Esophagus muscularis mucosa (tissue), 4 donors: ENCODE measurements around the gene NEDD9.

Experiments used
- CTCF ChIP-seq, 3 experiments: fragments of 200-600 bp in 2 of 3; fragments of 450-650 bp in 1 of 3; sonication (generic) in 2 of 3; IDR thresholded peaks; one replicate each; pipeline ENCODE4 v1.5.1; 2017 to 2019; ENCODE audit warnings: antibody characterized with exemption in 3 of 3, mild to moderate bottlenecking in 2 of 3, moderate library complexity in 1 of 3
- EP300 ChIP-seq: sonication (generic); formaldehyde crosslinking; IDR thresholded peaks from one replicate; pipeline ENCODE4 v1.6.1; 2017; ENCODE audit warnings: antibody characterized with exemption
- POLR2A ChIP-seq: fragments of 450-650 bp; IDR thresholded peaks from one replicate; pipeline ENCODE4 v1.6.1; 2017; ENCODE audit warnings: antibody characterized with exemption, moderate library complexity, mild to moderate bottlenecking, low read depth
- POLR2AphosphoS5 ChIP-seq, 2 donors: sonication (generic); formaldehyde crosslinking; IDR thresholded peaks; one replicate each; pipeline ENCODE4 v1.6.1; 2017; ENCODE audit warnings: antibody characterized with exemption in 2 of 2

- TF ChIP-seq CTCF (IDR thresholded peaks at IDR 0.05) (no peak), POLR2AphosphoS5 (IDR thresholded peaks at IDR 0.05) (no peak), POLR2A (no peak), EP300 (no peak)
These were observed 4.4 kb upstream of the NEDD9 start for GRCh38 chr6:11236915-11237314.
